NCI-H128 (cell line): ENCODE results near the gene TMEM232.

Experiments
- DNase-seq: peaks from one replicate; lab custom pipeline; 2025; ENCODE audit not compliant: unreplicated experiment; lab: John Stamatoyannopoulos, UW

Gene TMEM232

DNA sequence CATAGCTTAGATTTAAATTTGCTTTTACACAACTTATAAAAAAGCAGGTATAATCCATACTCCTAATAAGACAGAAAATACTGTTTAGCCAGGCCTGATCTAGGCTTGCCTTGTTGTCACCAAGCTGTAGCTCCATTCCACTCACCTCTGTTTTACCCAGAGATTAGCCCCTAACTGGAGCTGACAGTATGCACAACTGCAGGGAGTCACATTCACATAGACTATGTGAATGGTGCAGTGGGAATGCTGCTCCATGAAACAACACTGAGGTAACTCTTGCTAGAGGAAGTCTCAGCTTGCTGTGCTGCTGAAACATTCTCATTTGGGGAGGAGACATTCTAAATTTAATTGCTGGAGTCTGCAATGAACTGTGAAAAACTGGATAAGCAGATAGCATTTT, 209.1 kb downstream of the TMEM232 start:
- DNase-seq, result no peak

DNA sequence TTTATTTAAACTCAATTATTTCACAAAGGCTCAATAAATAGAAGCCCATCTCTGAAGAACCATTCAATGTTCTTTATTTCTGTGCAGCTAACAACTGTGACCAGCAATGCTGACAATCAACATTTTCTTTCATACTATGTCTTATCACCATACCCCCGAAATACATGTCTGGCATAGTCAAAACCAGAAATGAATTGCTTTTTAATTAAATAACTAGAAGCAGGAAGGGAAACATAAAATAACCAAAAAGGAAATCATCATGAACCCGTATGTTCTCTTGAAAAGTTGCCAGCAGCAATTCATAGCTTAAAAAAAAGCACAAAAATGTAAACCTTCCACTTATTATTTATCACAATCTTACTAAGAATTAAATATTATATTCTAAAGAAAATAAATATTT, 212.4 kb downstream of the TMEM232 start:
- DNase-seq, result no peak

DNA sequence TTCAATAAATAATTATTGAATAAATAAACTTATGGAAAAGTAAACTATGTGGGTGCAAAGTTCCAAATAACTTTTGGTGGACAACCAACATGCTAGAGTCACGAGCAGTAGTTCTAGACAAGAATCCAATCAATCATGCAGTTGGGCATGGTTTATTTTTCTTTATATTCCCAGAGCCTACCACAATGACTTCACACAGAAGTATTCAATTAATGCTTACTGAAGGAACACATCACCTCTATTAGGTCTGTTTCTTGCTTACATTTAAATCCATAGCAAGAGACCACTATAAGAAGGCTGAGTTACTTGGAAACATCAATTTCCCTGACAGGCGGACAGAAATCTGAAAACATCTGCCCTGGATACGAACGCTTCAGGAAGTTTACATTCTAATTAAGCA, 214.2 kb downstream of the TMEM232 start:
- no peak for DNase-seq

DNA sequence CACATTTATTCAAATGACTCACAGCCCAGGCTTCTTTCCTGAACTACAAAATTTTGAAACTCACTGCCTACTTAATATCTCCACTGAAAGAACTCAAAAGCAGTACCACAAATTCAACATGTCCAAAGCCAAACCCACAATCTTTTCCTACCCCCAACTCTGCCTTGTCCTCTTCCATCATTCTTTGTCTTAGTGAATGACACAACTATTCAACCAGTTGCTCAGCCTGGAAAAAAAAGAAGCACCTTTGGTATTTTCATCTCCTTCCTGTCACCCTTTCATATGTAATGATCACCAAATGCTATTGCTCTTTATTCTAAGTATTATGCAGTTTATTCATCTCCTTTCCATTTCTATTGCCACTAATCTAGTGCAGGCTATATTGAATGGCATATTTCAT, 216.3 kb downstream of the TMEM232 start:
- no peak for DNase-seq

DNA sequence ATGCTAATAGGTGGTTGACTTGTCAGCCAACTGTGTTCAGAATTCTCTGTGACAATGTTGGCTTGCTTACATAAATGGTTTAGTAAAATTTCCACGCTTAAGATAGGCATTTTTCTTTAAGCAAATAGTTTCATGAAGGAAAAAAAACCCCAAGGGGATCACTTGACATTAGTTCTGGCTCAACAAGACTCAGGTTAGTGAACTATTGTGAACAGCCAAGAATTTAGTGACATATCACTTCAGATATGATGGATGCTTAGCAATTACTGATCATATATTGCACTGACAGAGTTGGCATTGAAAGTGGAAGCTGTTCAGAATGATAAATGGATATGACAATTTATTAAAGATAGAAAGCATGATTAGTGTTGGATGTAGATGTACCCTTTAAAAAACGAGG, 218.5 kb downstream of the TMEM232 start:
- no peak for DNase-seq

DNA sequence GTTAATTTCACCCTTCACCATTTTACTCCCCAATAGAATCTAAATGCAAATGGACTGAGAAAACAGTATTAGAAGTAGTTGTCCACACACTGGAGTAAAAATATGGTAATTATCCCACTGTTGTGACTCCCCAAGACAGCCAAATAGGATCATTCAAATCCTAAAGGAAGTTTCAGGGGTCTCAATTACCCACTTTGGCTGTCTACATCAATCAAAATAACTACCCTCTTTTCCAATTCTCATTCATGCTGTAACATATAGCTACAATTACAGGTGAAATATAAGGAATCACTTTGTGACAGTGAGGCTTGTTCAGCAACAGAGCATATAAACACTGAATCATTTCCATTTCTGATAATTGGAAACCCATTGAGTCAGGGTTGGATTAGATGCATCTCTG, 220.1 kb downstream of the TMEM232 start:
- DNase-seq, result no peak

DNA sequence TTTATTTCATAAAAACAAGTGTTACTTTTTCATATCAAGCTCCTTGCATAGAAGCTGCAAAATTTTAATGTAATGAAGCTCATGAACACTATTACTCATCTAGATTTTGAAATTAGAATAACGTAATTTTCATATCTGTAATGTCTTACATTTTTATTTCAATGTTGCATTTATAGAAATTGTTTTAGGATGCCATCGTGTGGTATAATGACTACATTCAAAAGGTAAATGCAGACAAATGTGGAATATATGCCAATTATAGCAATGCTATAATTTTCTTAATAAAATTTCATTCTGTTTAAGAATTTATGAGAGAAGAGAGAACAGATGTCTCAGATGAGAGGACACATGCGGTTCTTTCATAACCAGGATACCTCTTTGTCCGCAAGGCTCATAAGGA, 230.2 kb downstream of the TMEM232 start:
- DNase-seq, result no peak

DNA sequence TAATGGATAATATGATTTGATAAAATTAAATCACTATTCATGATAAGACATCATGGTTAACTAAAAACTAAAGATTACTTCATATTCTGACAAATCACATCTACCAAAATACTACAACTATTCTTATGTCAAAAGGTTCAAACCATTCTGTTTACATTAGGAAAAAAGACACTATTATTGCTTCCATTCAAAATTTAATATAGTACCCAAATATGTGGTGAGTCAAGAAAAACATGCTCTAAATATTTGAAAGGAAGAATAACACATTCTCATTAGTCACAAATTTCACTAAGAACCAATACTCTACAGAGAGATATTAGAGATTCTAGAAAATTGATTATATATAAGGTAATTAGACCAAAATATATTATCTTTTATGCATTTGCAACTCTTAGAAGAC, 234.0 kb downstream of the TMEM232 start:
- no peak for DNase-seq

DNA sequence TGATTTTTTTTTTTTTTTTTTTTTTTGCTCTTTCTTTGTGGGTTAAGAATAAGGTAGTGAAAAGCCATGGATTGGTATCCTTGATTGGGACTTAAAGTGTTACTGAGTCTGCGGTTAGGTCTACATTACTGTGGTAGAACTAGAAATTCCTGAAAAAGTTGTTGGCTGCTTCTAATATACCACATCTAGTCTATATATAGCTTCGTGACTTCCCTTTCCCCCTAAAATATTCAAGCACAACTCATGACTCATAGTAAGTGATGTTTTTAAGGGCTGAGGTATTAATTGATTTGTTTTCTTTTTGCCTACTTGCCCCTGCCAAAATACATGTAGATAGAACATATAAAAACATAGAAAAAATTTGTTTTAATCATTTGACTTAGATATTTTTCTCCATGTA, 247.6 kb downstream of the TMEM232 start:
- DNase-seq, result no peak

DNA sequence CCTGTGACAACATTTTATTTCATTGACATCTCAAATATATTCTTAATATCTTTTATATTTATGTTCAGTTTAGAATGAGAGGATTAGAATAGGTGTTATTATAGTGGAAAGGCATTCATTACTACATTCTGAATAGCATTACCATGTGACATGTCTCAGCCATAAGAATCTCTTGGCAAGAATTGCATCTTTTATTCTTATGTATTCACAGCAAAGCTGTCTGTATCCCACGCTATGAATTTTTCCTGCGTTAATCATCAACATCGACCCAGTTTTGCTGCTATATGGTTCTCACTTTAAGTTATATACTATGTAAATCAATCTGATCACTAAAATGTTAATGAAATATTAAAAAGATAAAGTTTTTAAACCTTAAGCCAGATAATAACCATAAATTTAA, 248.6 kb downstream of the TMEM232 start:
- DNase-seq, result no peak

DNA sequence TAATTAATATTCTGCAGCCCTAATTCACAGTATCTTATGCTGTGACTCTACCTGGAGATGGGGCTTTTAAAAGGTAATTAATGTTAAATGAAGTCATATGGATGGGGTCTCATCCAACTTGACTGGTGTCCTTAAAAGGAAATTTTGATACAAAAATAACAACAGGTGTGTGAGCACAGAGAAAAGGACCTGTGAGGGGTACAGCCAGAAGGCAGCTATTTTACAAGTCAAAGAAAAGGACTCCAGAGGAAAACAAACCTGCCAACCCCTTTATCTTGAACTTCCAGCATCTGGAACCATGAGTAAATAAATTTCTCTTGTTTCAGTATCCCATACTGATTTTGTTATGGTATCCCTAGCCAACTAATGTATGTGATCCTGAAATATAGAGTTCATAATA, 250.3 kb downstream of the TMEM232 start:
- DNase-seq, result no peak

DNA sequence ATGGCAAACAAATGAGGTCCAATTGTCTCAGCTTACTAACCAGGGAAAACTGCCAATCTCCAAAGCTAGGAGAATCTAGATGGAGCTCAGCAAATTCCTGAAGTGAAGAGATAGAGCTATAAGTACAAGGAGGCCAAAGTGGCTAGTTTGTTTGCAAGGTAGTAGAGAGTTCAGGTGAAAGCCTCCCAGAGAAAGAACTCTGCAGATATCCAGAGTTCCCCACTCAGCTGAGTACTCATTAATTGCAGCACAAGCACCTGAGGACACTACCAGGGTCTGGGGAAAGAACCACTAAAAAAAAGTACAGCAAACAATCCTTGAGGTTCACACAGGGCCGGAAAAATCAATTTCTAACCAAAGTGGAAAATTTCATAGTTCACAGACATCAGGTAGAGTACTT, 250.9 kb downstream of the TMEM232 start:
- DNase-seq, result no peak

DNA sequence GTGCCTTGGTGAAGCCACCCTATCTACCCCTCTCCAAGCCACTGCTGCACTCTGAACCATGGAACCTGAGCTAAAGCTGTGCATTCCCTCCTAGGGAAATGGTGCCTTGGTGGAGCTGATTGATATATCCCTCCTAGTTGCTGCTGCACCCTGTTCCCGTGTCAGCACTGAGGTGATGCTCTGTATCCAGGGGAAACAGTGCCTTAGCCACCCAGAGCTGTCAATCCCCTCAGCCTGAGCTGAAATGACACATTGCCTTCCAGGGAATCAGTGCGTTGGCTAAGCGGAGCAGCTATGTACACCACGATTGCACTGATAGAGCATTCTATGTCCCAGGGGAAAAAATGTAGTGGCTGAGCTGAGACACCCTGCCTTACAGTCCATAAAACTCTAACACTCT, 257.0 kb downstream of the TMEM232 start:
- DNase-seq, result no peak

DNA sequence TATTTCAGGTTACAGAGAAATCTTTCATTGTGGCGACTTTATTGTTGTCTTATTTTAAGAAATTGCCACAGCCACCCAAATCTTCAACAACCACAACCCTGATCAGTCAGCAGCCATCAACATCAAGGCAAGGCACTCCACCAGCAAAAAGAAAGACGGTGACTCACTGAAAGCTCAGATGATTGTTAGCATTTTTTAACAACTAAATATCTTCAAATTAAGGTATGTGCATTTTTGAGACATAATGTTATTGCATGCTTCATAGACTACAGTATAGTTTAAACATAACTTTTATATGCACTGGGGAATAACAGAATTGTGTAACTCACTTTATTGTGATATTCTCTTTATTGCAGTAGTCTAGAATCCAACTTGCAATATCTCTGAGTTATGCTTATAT, 263.4 kb downstream of the TMEM232 start:
- DNase-seq, result no peak

DNA sequence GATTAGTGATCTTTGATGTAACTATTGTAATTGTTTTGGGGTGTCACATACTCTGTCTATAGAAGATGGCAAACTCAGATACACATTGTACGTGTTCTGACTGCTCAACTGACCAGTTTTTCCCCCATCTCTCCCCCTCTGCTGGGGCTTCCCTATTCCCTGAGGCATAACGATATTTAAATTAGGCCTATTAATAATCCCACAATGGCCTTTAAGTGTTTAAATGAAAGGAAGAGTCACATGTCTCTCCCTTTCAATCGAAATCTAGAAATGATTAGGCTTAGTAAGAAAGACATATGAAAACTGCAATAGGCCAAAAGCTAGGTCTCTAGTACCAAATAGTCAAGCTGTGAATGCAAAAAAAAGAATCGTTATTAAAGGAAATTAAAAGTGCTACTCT, 265.6 kb downstream of the TMEM232 start:
- no peak for DNase-seq

DNA sequence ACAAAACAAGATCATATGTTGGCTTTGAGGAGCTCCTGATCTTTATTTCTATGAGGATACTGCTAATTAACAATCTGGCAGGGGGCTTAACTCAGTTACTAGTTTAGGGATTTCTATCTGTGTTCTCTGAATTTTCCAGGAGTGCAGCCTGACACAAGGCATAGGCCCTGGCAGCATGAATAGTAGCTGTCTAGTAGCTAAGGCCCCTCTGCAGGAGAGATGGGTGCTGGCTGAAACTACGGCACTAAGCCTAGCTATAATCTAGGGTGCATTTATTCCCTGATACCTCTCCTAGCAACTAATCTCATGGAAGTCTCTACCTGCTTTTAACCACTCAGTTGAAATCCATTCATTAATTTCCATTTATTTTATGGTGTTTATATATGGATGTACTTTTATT, 268.2 kb downstream of the TMEM232 start:
- no peak for DNase-seq

DNA sequence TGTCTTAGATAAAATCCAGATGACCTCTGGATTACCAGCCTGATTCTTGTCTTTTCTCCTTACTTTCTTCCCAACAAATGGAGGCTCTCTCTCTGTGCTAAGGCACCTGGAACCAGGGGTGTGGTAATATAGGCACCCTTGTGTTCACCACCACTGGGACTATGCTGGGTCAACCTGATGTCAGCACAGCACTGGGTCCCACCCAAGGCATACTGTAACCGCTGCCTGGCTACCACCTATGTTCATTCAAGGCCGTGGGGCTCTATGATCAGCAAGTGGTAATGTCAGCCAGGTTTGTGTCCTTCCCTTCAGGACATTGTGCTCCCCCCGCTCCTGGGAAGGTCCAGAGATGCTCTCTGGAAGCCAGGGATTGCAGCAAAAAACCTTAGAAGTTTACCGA, 283.6 kb downstream of the TMEM232 start:
- DNase-seq, result no peak

DNA sequence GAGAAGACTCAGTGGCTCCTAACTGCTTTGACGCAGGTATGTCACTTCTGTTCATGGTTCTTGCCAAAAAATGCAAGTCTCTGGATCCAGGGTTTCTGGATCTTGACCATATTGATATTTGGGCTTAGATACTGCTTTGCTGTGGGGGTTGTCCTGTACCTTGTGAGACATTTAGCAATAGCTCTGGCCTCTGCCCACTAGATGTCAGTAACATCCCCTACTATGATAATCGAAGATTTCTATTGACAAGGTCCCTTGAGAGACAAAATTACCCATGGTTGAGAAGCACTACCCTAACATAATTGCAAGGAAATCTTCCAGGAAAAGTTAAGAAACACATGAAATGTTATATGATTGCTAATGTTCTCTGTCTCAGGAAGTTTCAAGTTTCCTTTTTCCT, 285.4 kb downstream of the TMEM232 start:
- DNase-seq, result no peak

DNA sequence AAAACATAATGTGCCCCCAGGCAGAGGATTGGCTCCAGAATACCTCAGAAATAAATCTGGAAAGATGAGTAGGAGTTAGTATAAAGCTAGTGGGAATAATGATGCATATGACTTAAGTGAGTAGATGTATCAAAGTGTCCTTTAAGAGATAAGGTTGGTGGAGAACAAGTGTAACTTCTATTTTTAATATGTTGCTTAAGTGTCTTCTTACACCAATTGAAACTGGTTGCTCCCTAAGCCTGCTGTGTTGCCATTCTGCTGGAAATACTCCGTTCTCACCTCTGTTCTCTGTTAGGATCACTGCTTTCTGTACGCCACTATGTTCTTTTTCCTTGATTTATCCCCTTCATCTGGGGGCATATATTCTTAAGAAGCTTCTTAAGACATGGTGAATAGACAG, 286.4 kb downstream of the TMEM232 start:
- DNase-seq, result no peak

DNA sequence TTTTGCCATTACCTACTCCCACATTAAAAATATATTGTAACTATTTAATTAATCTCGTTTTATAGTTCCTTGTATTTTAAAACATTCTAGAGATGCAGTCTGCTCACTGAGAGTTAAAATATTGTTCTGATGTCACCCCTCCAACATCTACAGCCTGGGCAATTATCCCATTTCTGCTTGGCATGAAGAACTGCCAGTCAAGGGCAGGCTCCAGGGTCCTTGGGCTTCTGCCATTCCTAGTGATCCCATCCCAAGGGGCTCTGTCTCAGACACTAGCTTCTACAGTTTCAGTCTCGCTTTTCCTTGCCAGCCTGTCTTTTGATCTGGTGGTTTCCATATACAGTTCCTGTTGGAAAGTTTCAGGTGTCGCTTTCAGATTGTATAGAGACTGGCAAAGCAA, 287.2 kb downstream of the TMEM232 start:
- DNase-seq, result no peak

DNA sequence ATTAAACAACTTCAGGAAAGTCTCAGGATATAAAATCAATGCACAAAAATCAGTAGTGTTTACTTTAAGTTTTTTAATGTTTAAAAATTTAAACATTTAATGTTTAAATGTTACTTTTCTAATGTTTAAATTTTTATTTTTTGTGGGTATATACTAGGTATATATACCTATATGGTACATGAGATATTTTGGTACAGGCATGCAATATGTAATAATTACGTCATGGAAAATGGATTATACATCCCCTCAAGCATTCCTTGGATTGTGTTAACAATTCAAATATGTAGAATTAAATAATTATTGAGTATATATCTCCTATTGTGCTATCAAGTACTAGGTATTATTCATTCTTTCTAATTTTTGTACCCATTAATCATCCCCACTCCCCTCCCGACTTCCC, 291.3 kb downstream of the TMEM232 start:
- no peak for DNase-seq

DNA sequence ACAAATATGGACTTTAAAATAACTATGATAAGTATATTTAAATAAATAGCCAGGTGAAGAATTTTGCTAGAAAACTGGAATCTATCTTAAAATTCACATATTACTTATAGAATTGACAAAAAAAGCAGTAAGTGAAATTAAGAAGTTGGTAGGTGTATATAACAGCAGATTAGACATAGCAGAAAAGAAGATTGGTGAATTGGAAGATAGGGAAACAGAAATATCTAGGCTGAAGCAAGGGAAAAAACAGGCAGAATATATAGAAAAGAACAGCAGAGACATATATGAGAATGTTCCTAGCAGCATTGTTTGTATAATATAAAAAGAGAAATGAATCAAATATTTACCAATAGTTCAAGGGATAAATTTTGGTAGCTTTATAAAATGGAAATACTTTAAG, 294.9 kb downstream of the TMEM232 start:
- no peak for DNase-seq

DNA sequence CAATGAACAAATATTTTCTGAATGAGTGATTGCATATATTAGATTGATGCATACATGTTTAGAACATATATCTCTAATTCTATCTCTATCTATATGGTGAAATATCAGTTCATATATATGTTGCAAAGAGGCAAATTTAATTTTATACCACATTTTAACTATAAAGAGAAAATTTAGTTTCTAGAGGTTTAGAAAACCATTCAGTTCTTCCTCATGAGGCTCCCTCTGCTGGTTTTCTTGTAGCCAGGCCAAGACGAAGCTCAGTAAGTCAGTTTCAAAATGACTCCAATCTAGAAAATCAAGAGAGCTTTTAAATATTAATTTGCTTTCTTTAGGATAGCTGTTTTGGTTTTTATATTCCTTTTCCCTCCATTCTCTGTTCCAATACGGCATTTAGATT, 312.1 kb downstream of the TMEM232 start:
- no peak for DNase-seq

DNA sequence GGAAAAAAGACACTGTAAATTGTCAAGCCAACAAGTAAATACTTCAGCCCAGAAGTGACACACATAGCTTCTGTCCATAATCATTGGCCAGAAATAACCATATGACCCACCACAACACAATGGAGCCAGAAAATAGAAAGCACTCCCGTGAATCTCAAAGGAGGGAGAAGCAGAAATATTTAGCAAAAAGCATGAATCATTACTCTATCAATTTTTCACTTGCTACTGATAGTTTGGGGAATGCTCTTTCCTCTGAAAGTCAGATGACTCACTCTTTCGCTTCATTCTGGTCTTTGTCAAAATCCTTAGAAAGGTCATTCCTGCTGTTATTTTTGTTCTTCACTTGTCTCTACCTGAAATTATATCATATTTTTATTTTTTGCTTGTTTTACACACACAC, 312.6 kb downstream of the TMEM232 start:
- no peak for DNase-seq
